Right cardiac atrium (tissue), 5 donors: ENCODE measurements around the gene ISLR2. TPM values are rescaled to one million over a fixed set of nuclear protein-coding genes. Genes with fewer than 3 reads are reported as not detected.

Source experiments
- ATAC-seq, 2 donors: fragments of 200-7000 bp; cut with Tn5 transposase; one replicate each; pipeline versions ENCODE4 v1.8.0 to v1.9.1; 2020; ENCODE audit warnings: moderate library complexity in 2 of 2, mild to moderate bottlenecking in 1 of 2
- DNase-seq, 3 donors: peaks; one replicate each; pipeline ENCODE4 v3.0.0-alpha.2; 2020
- H3K27ac ChIP-seq: one replicate; pipeline ENCODE4 v1.5.1; 2013; ENCODE audit warnings: mild to moderate bottlenecking, low read length, control low read depth, moderate library complexity
- H3K27me3 ChIP-seq: one replicate; pipeline ENCODE4 v1.6.1; 2013; ENCODE audit not compliant: control insufficient read depth, insufficient read depth
- H3K4me1 ChIP-seq: one replicate; pipeline ENCODE4 v1.6.1; 2013; ENCODE audit warnings: low read length; ENCODE audit not compliant: control insufficient read depth, insufficient read depth
- H3K4me3 ChIP-seq: one replicate; pipeline ENCODE4 v1.5.1; 2013; ENCODE audit warnings: low read length, control low read depth
- H3K9me3 ChIP-seq: one replicate; pipeline ENCODE4 v1.6.1; 2013; ENCODE audit warnings: low read length; ENCODE audit not compliant: control insufficient read depth
- WGBS: extraction: QIAGEN DNeasy Blood & Tissue Kit; methylation state at CpG from one replicate; pipeline ENCODE4 v1.1.7; 2013; 5-methylcytosine and 5-hydroxymethylcytosine counted together
- intact Hi-C, 4 donors: fragments of 100-400 bp; cut with DNase I; formaldehyde crosslinking; loops; one replicate each; pipeline versions ENCODE4 v1.11.0 to v1.14.0; 2022 to 2023
- polyA plus RNA-seq: library from polyadenylated mRNA; stranded (reverse); fragments of 200-250 nt; gene quantifications from one replicate; pipeline ENCODE4 v1.2.3, GENCODE V29; 2013
- total RNA-seq, 4 donors: library from RNA; stranded (reverse); fragmentation: NEBNext Ultra II Directional; extraction: Animal tissue kit (Norgen Biotek cat#: 25700); gene quantifications; one replicate each; pipeline ENCODE4 v1.2.1, GENCODE V29; 2021
- donor health status: healthy with polysubstance abuse.
- donor health status: DM: no; HTN: yes; CAD: no.
- donor health status: DM: no; HTN: no; CAD: no.
- donor health status: DM: no; HTN: yes; CAD: no; lungs with severe emphysema.
- donor health status: DM: yes; HTN: yes; CAD: no.

Gene ISLR2
- total and polyA plus RNA-seq, 5 donors = 0.71 to 2.8 (median 2.1) TPM

DNA sequence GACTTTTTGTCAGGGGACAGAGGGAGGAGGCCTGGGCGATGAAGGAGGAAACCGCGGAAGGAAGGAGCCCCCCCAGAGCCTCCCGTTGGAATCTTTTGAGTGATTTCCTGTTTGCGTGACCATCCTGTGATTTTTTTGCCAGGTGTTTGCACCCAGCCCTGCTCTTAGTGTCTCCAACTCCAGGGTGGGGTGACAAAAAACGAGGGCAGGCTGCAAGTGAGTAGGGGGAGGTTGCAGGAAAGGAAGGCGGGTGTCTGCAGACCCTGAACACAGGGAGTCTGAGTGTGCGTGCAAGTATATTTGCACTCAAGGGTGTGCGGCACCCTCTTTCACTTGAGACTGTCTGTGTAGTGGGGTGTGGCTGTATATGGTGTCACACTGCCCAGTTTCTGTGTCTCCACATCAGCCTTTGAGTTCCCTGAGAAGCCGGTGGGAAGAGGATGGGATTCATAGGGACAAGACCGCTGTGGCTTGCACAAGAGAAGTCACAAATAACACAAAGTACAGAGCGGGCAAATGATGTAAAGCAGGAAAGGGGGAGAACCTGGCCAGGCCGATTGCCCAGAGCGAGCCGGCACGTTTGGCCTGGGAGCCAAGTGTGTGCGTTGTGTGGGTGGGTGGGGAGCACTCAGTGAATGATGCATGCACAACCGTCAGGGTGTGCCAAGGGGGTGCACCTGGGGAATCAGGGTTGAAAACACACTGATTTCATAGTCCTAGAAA, 6.6 kb downstream of the ISLR2 start:
- Histone ChIP-seq H3K27me3 (no peaks in the 10 kb centered on the region), H3K27ac (peak overlapping the region; percentile 62), H3K9me3 (no peaks in the 10 kb centered on the region), H3K4me3 (peak overlapping the region; percentile 64), H3K4me1 (peaks cover 4% of the 10 kb centered on the region)
- intact Hi-C loops = loop anchor here in 1 of 4 donors (5.0 to 10.0 kb wide), 2 partner anchors 35 to 108 kb away; partner anchors contain the start of gene ISLR
- DNase-seq = peak in 1 of 3 donors; percentile 55
- WGBS = 14% methylated on average over 18 of the region's 18 CpGs
- ATAC-seq = peak; percentile 27 to 44

DNA sequence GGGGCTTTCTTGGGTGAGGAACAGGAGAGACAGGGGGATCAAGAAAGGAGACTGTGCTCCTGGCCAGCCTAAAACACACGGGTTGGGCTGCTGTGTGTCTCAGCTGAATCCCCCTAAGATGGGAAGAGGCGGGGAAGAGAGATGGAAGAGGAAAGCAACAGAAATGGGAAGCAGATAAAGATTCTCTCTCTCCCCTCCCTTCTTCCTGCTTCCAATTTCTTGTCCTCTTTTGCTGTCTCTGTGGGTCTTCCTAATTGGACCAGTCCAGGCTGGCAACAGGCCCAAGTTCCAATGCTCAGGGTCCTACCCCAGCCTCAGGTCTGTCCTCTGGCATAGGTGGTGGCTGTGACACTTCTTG, 7.1 kb downstream of the ISLR2 start:
- 61% methylated on average over 2 of the region's 2 CpGs for WGBS
- H3K27ac ChIP-seq = no peak overlapping the region
- no peak for ATAC-seq

DNA sequence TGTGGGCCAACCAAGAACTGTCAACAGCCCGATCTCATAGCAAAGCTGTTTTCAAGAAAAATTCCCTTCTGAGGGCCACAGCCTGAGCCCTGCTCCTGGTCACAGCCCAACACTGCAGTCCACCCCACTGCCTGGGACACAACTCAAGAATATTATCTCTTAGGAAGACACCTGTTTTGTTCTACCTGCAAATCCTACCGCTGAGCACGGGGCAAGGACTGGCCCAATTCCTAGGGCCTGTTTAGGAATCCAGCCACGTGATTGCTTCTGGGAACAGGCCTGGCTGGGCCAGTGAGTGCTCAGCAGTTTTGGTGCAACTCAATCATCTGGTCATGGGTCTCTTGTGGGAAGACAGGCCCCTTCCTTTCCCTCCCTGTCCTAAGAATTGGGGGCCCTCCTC, 8.3 kb downstream of the ISLR2 start:
- no peak overlapping the region for H3K27ac ChIP-seq
- H3K4me3 ChIP-seq = no peak overlapping the region
- H3K4me1 ChIP-seq = peaks cover 4% of the 10 kb centered on the region
- ATAC-seq (no peak), DNase-seq (no peak)
- no peaks in the 10 kb centered on the region for H3K9me3 ChIP-seq
- WGBS = 76% methylated on average over 4 of the region's 4 CpGs
- intact Hi-C loops = loop anchor here in 1 of 4 donors (5.0 to 10.0 kb wide), 2 partner anchors 34 to 106 kb away; partner anchors contain the start of gene ISLR
- no peaks in the 10 kb centered on the region for H3K27me3 ChIP-seq

More for the DNA sequence above, 7.1 kb downstream of the ISLR2 start:
- Histone ChIP-seq H3K4me3 (no peak overlapping the region), H3K9me3 (no peaks in the 10 kb centered on the region), H3K4me1 (peaks cover 4% of the 10 kb centered on the region), H3K27me3 (no peaks in the 10 kb centered on the region)
- intact Hi-C loops = loop anchor here in 1 of 4 donors (5.0 to 10.0 kb wide), 2 partner anchors 35 to 107 kb away; partner anchors contain the start of gene ISLR
- DNase-seq = peak in 1 of 3 donors; percentile 47

DNA sequence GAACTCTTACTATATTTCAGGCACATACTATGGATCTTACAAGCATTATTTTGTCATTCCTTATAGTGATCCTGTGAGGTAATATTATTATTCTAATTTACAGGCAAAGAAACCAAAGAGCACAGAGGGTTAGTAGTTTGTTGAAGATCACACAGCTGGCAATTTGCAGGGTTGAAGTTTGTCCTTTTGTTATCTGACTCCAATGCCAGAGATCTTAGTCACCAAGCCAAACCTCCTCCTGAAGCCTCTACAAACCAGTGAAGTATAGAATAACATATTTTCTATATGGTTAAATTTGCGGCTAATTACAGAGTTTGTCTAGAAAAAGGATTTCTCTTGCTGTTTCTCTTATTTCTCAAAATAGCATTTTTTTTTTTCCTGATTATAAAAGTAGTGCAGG, 11.2 kb downstream of the ISLR2 start:
- no peak for ATAC-seq
- H3K27ac ChIP-seq = no peak overlapping the region

DNA sequence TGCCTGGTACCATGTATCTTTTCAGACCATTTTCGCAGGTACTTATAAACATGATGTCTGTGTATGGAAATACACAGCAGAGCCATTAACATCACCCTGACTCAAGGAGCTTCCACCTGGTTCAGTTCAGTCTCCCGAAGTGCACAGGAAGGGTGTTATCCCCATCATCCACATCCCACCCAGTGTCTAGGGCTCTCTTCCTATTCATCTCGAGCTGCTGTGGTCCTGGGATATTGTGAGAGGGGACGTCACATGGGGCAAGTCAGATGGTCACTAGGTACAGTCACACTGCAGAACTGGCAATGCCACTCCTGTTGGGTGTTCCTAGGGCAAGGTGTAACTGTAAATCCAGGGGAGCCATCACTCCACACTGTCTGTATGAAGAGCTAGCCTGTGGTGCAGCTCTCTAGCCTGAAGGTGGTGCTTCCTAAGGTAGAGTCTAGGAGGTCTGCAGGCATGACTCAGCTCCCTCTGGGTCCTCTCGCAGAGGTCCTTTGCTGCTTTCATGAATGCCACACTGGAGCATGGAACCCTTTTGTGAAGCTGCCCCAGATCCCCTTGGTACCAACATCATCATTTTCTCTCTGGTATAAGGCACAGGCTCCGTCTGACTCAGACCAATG, 13.9 kb downstream of the ISLR2 start:
- ATAC-seq = no peak
- Histone ChIP-seq H3K27ac (no peak overlapping the region), H3K27me3 (no peaks in the 10 kb centered on the region), H3K9me3 (peaks cover 2% of the 10 kb centered on the region), H3K4me3 (no peak overlapping the region), H3K4me1 (no peaks in the 10 kb centered on the region)
- no peak for DNase-seq
- WGBS = 81% methylated on average over 6 of the region's 6 CpGs
- intact Hi-C loops = no loop called here

More for the DNA sequence above, 11.2 kb downstream of the ISLR2 start:
- H3K4me1 ChIP-seq = peaks cover 4% of the 10 kb centered on the region
- no peak for DNase-seq
- intact Hi-C loops = no loop called here
- H3K9me3 ChIP-seq = peaks cover 2% of the 10 kb centered on the region
- no peaks in the 10 kb centered on the region for H3K27me3 ChIP-seq
- H3K4me3 ChIP-seq = no peak overlapping the region
- WGBS = 97% methylated on average over 1 of the region's 1 CpG

DNA sequence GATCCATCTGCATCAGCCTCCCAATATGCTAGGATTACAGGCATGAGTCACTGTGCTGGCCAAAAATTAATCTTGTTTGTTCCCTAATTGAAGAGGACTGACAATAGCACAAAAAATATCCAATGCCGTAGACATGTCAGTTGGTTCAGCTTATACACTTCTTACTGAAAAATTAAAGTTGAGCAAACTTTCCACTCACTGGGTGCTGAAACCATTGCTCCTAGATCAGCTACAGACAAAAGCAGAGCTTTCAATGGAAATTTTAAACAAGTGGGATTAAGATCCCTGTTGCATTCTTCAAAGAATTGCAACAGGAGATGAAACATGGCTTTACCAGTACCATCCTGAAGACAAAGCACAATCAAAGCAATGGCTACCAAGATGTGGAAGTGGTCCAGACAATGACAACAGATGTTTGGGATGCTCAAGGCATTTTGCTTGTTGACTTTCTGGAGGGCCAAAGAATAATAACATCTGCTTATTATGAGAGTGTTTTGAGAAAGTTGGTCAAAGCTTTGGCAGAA, 16.0 kb downstream of the ISLR2 start:
- WGBS = 98% methylated on average over 1 of the region's 1 CpG
- H3K4me3 ChIP-seq = no peak overlapping the region
- DNase-seq (no peak), ATAC-seq (no peak)
- intact Hi-C loops = no loop called here
- H3K4me1 ChIP-seq = no peaks in the 10 kb centered on the region
- H3K27me3 ChIP-seq = no peaks in the 10 kb centered on the region
- H3K9me3 ChIP-seq = peaks cover 2% of the 10 kb centered on the region
- no peak overlapping the region for H3K27ac ChIP-seq

DNA sequence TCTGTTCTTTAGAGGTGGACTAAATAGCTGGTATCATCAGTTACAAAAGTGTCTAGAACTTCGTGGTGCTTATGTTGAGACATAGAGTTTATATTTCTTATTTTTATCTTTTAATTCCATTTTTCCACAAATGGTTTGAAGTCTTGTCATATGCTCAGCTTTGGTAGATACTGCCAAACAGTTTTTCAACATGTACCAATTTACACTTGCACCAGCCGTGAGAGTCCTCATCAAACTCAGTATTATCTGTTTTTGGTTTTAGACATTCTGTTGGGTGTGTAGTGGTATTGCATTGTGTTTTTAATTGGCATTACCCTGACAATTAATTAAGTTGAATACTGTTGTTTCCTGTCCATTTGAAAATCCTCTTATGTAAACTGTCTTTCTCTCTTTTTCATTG, 16.7 kb downstream of the ISLR2 start:
- intact Hi-C loops = no loop called here
- 63% methylated on average over 2 of the region's 2 CpGs for WGBS
- no peak overlapping the region for H3K27ac ChIP-seq
- H3K4me3 ChIP-seq = no peak overlapping the region
- no peak for DNase-seq
- ATAC-seq = no peak
- no peaks in the 10 kb centered on the region for H3K4me1 ChIP-seq
- peaks cover 2% of the 10 kb centered on the region for H3K9me3 ChIP-seq
- no peaks in the 10 kb centered on the region for H3K27me3 ChIP-seq

DNA sequence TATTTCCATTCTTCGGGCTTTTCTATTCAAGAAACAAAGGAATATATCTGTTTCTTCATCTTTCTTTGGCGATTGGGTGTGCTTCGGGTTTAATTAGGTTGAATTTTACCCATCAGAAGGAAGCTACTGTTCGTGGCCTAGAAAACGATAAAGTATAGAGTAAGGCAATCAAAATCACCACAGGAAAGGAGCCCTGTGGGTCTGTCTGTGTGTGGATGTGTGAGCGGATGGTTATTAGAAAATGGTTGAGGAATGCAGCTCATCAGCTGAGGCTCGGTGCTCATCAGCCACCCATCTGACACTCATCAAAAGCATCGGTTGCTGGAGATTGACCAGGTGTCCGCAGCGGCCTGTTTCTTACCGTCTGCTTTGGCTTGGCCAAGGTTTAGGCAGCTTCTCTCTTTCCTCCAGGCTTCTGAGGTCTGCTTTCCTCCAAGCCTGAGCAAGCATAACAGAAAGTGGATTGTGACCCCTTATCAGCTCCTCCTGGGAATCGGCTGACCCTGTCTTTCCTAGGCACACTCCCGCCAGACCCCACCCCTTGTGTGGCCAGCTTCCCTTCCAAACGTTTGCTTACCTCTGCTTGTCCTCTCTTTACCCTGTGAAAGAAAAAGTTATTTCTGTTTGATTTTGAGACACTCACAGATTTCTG, 25.5 kb downstream of the ISLR2 start:
- intact Hi-C loops = loop anchor here in 2 of 4 donors (5.0 to 10.0 kb wide), 2 partner anchors 79 to 96 kb away; partner anchors contain the start of gene CCDC33 (in 1 of the 2)
- ATAC-seq = peak in 1 of 2 donors; percentile 76
- peaks cover 20% of the 10 kb centered on the region for H3K4me1 ChIP-seq
- H3K9me3 ChIP-seq = no peaks in the 10 kb centered on the region
- peak overlapping the region; percentile 15 for H3K27ac ChIP-seq
- WGBS = 48% methylated on average over 14 of the region's 14 CpGs
- peak in 1 of 3 donors; percentile 42 for DNase-seq
- no peak overlapping the region for H3K4me3 ChIP-seq
- H3K27me3 ChIP-seq = no peaks in the 10 kb centered on the region

DNA sequence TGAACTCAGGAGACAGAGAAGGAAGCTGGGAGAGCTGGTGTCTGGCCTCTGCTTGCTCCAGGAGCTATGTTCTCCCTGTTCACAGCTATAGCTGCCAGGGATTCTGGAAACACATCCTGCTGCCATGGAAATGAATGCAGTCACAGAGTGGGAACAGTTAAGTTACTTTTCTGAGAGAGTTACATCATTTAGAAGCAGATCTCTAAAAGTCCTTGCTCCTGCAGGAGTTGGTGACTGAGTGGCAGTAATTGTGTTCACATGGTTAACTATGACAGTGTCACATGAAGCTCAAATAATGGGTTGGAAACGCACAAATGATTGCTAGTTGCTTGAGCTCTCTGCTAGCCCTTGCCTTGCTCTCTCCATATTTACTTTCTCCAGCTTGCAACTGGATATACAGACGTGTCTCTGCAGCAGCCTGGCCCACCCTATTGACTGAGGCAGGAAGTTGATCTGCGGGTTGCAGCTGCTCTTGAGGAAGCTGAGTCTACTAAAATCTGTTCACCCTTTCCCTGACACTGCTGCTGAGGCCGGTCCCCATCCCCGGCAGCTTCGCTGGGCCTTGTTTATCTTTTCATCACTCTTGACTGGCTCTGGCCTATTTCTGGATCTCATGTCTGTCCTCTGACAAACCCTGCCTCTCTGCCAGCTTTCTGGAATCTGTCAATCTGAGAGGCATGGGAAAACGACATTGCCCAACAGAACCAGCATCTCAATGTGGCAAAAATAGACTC, 26.5 kb downstream of the ISLR2 start:
- 5% methylated on average over 7 of the region's 7 CpGs for WGBS
- peak overlapping the region; percentile 19 for H3K27ac ChIP-seq
- ATAC-seq = peak; percentile 80 to 83

More for the DNA sequence above, 26.5 kb downstream of the ISLR2 start:
- no peaks in the 10 kb centered on the region for H3K9me3 ChIP-seq
- H3K4me3 ChIP-seq = no peak overlapping the region
- no peaks in the 10 kb centered on the region for H3K27me3 ChIP-seq
- intact Hi-C loops = loop anchor here in 2 of 4 donors (5.0 to 10.0 kb wide), 2 partner anchors 78 to 95 kb away; partner anchors contain the start of gene CCDC33 (in 1 of the 2)
- peak in 2 of 3 donors; percentile 55 to 58 for DNase-seq
- H3K4me1 ChIP-seq = peaks cover 20% of the 10 kb centered on the region
